HG03520 (cell line): ENCODE measurements around the gene TNNC1.

Experiments used
- ATAC-seq: cut with Tn5 transposase; IDR thresholded peaks from one replicate; pipeline ENCODE4 v1.9.1; 2021; ENCODE audit warnings: mild to moderate bottlenecking, moderate library complexity; ENCODE audit not compliant: unreplicated experiment

TNNC1 gene

GRCh38 chr3:52432691-52433141 lies 21.1 kb downstream of the TNNC1 start:
- no peak for ATAC-seq

GRCh38 chr3:52432225-52432624 lies 21.6 kb downstream of the TNNC1 start:
- no peak for ATAC-seq

GRCh38 chr3:52431459-52432223 lies 22.2 kb downstream of the TNNC1 start:
- ATAC-seq = no peak

- ATAC-seq = no peak
These were observed 23.4 kb downstream of the TNNC1 start for GRCh38 chr3:52430416-52430810.

GRCh38 chr3:52429779-52430415 lies 23.9 kb downstream of the TNNC1 start:
- no peak for ATAC-seq

- ATAC-seq = no peak
These were observed 24.8 kb downstream of the TNNC1 start for GRCh38 chr3:52429031-52429430.

- no peak for ATAC-seq
These were observed 25.5 kb downstream of the TNNC1 start for GRCh38 chr3:52428151-52429005.

- ATAC-seq = no peak
These were observed 30.7 kb downstream of the TNNC1 start for GRCh38 chr3:52423173-52423572.

GRCh38 chr3:52422669-52423068 lies 31.2 kb downstream of the TNNC1 start:
- ATAC-seq = no peak

- ATAC-seq = no peak
These were observed 33.5 kb downstream of the TNNC1 start for GRCh38 chr3:52420388-52420787.

GRCh38 chr3:52415800-52416199 lies 38.0 kb downstream of the TNNC1 start:
- ATAC-seq = no peak

- ATAC-seq = no peak
These were observed 45.4 kb downstream of the TNNC1 start for GRCh38 chr3:52408466-52408865.

- no peak for ATAC-seq
These were observed 46.1 kb downstream of the TNNC1 start for GRCh38 chr3:52407779-52408178.

GRCh38 chr3:52406791-52407510 lies 46.9 kb downstream of the TNNC1 start:
- no peak for ATAC-seq

- ATAC-seq = no peak
These were observed 47.6 kb downstream of the TNNC1 start for GRCh38 chr3:52406231-52406661.

GRCh38 chr3:52405601-52406110 lies 48.2 kb downstream of the TNNC1 start:
- ATAC-seq = no peak

- ATAC-seq = no peak
These were observed 48.8 kb downstream of the TNNC1 start for GRCh38 chr3:52405066-52405465.

GRCh38 chr3:52404391-52404790 lies 49.5 kb downstream of the TNNC1 start:
- no peak for ATAC-seq

GRCh38 chr3:52403955-52404354 lies 49.9 kb downstream of the TNNC1 start:
- no peak for ATAC-seq

GRCh38 chr3:52403271-52403841 lies 50.5 kb downstream of the TNNC1 start:
- ATAC-seq = no peak
